Panc1 (cell line): ENCODE measurements around the gene QSER1. TPM values are rescaled to one million over a fixed set of nuclear protein-coding genes. Genes with fewer than 3 reads are reported as not detected.
A peak's percentile ranks its signal among the peaks of the same experiment; 100 is the strongest.

ENCODE experiments used
- ATAC-seq: fragments of 200-7000 bp; cut with Tn5 transposase; 2 replicates; pipeline ENCODE4 v1.9.1; 2020; ENCODE audit warnings: mild to moderate bottlenecking, moderate library complexity
- BruUV-seq: library from RNA; stranded (reverse); fragments of 400-500 nt; replicated peaks from 2 replicates; lab custom pipeline; 2021; lab: Mats Ljungman, UMichigan
- CTCF ChIA-PET: fragments of 300-600 bp; sonication (Branson Sonifier 250); formaldehyde crosslinking; loops from one replicate; lab custom pipeline; 2022; ENCODE audit warnings: antibody characterized with exemption; lab: Charles Lee
- POLR2A ChIA-PET: fragments of 300-600 bp; sonication (Branson Sonifier 250); formaldehyde crosslinking; loops from one replicate; lab custom pipeline; 2022; ENCODE audit warnings: antibody characterized with exemption; lab: Charles Lee
- DNase-seq: peaks from one replicate; pipeline ENCODE4 v3.0.0-alpha.2; 2010; ENCODE audit warnings: low read depth, low spot score
- H3K27ac ChIP-seq: 2 replicates; pipeline ENCODE4 v1.5.1; 2011; ENCODE audit warnings: mild to moderate bottlenecking, low read length, inconsistent platforms
- H3K27me3 ChIP-seq: fragments of 200-500 bp; sonication (Bioruptor generic); 2 replicates; pipeline ENCODE4 v1.6.0; 2014; ENCODE audit warnings: low read length, inconsistent platforms; ENCODE audit not compliant: control insufficient read depth, insufficient read depth
- H3K36me3 ChIP-seq: fragments of 200-500 bp; sonication (Bioruptor generic); 2 replicates; pipeline ENCODE4 v1.5.1; 2014; ENCODE audit warnings: inconsistent platforms, mild to moderate bottlenecking, low read length, moderate library complexity; ENCODE audit not compliant: control insufficient read depth, insufficient read depth
- H3K4me1 ChIP-seq: 2 replicates; pipeline ENCODE4 v1.5.1; 2011; ENCODE audit warnings: inconsistent platforms, mild to moderate bottlenecking, low read length, moderate library complexity; ENCODE audit not compliant: control insufficient read depth, insufficient read depth
- H3K4me3 ChIP-seq, 2 experiments: 2 replicates each; pipeline ENCODE4 v1.5.1; 2011 to 2012; ENCODE audit warnings: low read depth in 2 of 2, low read length in 2 of 2, mild to moderate bottlenecking in 2 of 2, inconsistent platforms in 1 of 2, moderate library complexity in 1 of 2
- H3K9me3 ChIP-seq: fragments of 200-500 bp; sonication (Bioruptor generic); 2 replicates; pipeline ENCODE4 v1.5.1; 2014; ENCODE audit warnings: low read depth, mild to moderate bottlenecking, inconsistent platforms, low read length, moderate library complexity; ENCODE audit not compliant: control insufficient read depth, insufficient read depth
- CTCF ChIP-seq: fragments of 450-650 bp; IDR thresholded peaks from 2 replicates; pipeline ENCODE4 v1.5.1; 2017; ENCODE audit warnings: mild to moderate bottlenecking
- POLR2AphosphoS5 ChIP-seq: IDR thresholded peaks from 2 replicates; pipeline ENCODE4 v1.6.1; 2012; ENCODE audit warnings: mild to moderate bottlenecking, low read depth, low read length, moderate library complexity
- REST ChIP-seq, 2 experiments: IDR thresholded peaks; 2 replicates each; pipeline ENCODE4 v1.6.1; 2011 to 2012; ENCODE audit warnings: low read depth in 2 of 2, control low read depth in 1 of 2, low read length in 1 of 2, mild to moderate bottlenecking in 1 of 2, moderate library complexity in 1 of 2; ENCODE audit not compliant: insufficient read depth in 1 of 2
- SIN3A ChIP-seq: IDR thresholded peaks from 2 replicates; pipeline ENCODE4 v1.6.1; 2012; ENCODE audit warnings: low read depth, mild to moderate bottlenecking, low read length, moderate library complexity, borderline replicate concordance; ENCODE audit not compliant: insufficient read depth
- in situ Hi-C: cut with HindIII; loops from 2 replicates; pipeline ENCODE4 v1.10.0; 2016; ENCODE audit warnings: low sequenced_read_pairs, low pct_unique_long_range_greater_than_20kb
- intact Hi-C: fragments of 100-400 bp; cut with micrococcal nuclease; formaldehyde crosslinking; loops from one replicate; pipeline ENCODE4 v1.10.0; 2022; ENCODE audit not compliant: unreplicated experiment
- total RNA-seq: library from RNA; stranded (reverse); gene quantifications from one replicate; pipeline ENCODE4 v1.2.1, GENCODE V29; 2021; ENCODE audit not compliant: unreplicated experiment

Gene QSER1
- total RNA-seq, 1 experiment from 2014 or later = 48.2 TPM

GRCh38 chr11:32893343-32894148 is 935 bp downstream of the QSER1 start:
- no peaks in the 10 kb centered on the region for H3K27me3 ChIP-seq

GRCh38 chr11:32894149-32894827 is 1.7 kb downstream of the QSER1 start:
- peak overlapping the region; percentile 85 to 92 for H3K4me3 ChIP-seq
- ChIA-PET CTCF (interaction anchor here (1.2 kb wide), 1 partner anchor 9 kb away, joined by 4 read pairs; no protein-coding TSS in a partner anchor), POLR2A (interaction anchor here (0.6 to 1.0 kb wide), 4 partner anchors 11 to 774 kb away, joined by 3 to 5 read pairs (median 3); no protein-coding TSS in a partner anchor)
- in situ Hi-C loops = no loop called here
- H3K9me3 ChIP-seq = no peaks in the 10 kb centered on the region
- BruUV-seq = no TSS peak
- H3K36me3 ChIP-seq = peaks cover 5% of the 10 kb centered on the region
- H3K27ac ChIP-seq = peak overlapping the region; percentile 81
- DNase-seq (peak; percentile 82), ATAC-seq (peak; percentile 80)
- H3K27me3 ChIP-seq = no peaks in the 10 kb centered on the region
- intact Hi-C loops = no loop called here
- TF ChIP-seq REST (IDR thresholded peaks at IDR 0.05; ENCODE audit: insufficient read depth in 1 of 2, low read depth in 2 of 2, low read length in 1 of 2) (no peak), SIN3A (no peak), POLR2AphosphoS5 (0 out of 2 replicates have a peak, but pooled peaks have one; percentile 48)
- H3K4me1 ChIP-seq = peaks cover 27% of the 10 kb centered on the region

More at GRCh38 chr11:32893343-32894148, 935 bp downstream of the QSER1 start:
- Histone ChIP-seq H3K27ac (peak overlapping the region; percentile 81), H3K36me3 (no peaks in the 10 kb centered on the region; the same call in 1 of the 2 replicates), H3K9me3 (no peaks in the 10 kb centered on the region), H3K4me3 (peak overlapping the region; percentile 85 to 92), H3K4me1 (peaks cover 27% of the 10 kb centered on the region)
- POLR2A ChIA-PET = interaction anchor here (0.5 to 1.0 kb wide), 3 partner anchors 16 to 172 kb away, joined by 3 to 5 read pairs (median 3); no protein-coding TSS in a partner anchor
- no TSS peak for BruUV-seq
- ATAC-seq (peak; percentile 49), DNase-seq (no peak)
- in situ Hi-C loops (no loop called here), intact Hi-C loops (no loop called here)
- 0 out of 2 replicates have a peak, but pooled peaks have one; percentile 10 for TF ChIP-seq POLR2AphosphoS5
- TF ChIP-seq CTCF = peak; percentile 80
- TF ChIP-seq SIN3A = no peak
- CTCF ChIA-PET = interaction anchor here (0.5 to 1.2 kb wide), 3 partner anchors 8 to 80 kb away, joined by 3 to 4 read pairs (median 3); no protein-coding TSS in a partner anchor
